ENCODE data around the gene GOLGA6L7.
A peak's percentile ranks its signal among the peaks of the same experiment; 100 is the strongest.
"Not testable (repeated sequence)": the region's sequence is repeated elsewhere in the genome, so short reads cannot be mapped to it uniquely, and the experiment has no call there.

GOLGA6L7 gene

GRCh38 chr15:28881600-28881999, 33.2 kb upstream of the GOLGA6L7 start:
- peak; percentile 22 for DNase-seq

GRCh38 chr15:28881170-28881569, 32.7 kb upstream of the GOLGA6L7 start:
- DNase-seq: peak; percentile 25

- no peak for DNase-seq
Observed at GRCh38 chr15:28880680-28881079, 32.2 kb upstream of the GOLGA6L7 start.

- DNase-seq: no peak
Observed at GRCh38 chr15:28879551-28879950, 31.1 kb upstream of the GOLGA6L7 start.

GRCh38 chr15:28878209-28878608, 29.8 kb upstream of the GOLGA6L7 start:
- no peak for DNase-seq

GRCh38 chr15:28876845-28877185, 28.4 kb upstream of the GOLGA6L7 start:
- no peak for DNase-seq

GRCh38 chr15:28876131-28876844, 27.8 kb upstream of the GOLGA6L7 start:
- DNase-seq: no peak

- DNase-seq: no peak
Observed at GRCh38 chr15:28875461-28876000, 27.1 kb upstream of the GOLGA6L7 start.

- no peak for DNase-seq
Observed at GRCh38 chr15:28873585-28874190, 25.2 kb upstream of the GOLGA6L7 start.

- DNase-seq: no peak
Observed at GRCh38 chr15:28873006-28873405, 24.6 kb upstream of the GOLGA6L7 start.

GRCh38 chr15:28871168-28871567, 22.7 kb upstream of the GOLGA6L7 start:
- DNase-seq: no peak

- DNase-seq: peak; percentile 61
Observed at GRCh38 chr15:28868744-28869345, 20.4 kb upstream of the GOLGA6L7 start.

GRCh38 chr15:28861589-28862293, 13.3 kb upstream of the GOLGA6L7 start:
- DNase-seq: not testable (repeated sequence)

GRCh38 chr15:28861031-28861534, 12.6 kb upstream of the GOLGA6L7 start:
- DNase-seq: peak; percentile 83

- not testable (repeated sequence) for DNase-seq
Observed at GRCh38 chr15:28854578-28854977, 6.1 kb upstream of the GOLGA6L7 start.

GRCh38 chr15:28853654-28854053, 5.2 kb upstream of the GOLGA6L7 start:
- not testable (repeated sequence) for DNase-seq

GRCh38 chr15:28849766-28850165, 1.3 kb upstream of the GOLGA6L7 start:
- DNase-seq: not testable (repeated sequence)

GRCh38 chr15:28849271-28849670, 827 bp upstream of the GOLGA6L7 start:
- not testable (repeated sequence) for DNase-seq

- not testable (repeated sequence) for DNase-seq
Observed at GRCh38 chr15:28847959-28848358, 485 bp downstream of the GOLGA6L7 start.

- DNase-seq: peak; percentile 51
Observed at GRCh38 chr15:28847247-28847646, 1.2 kb downstream of the GOLGA6L7 start.

- not testable (repeated sequence) for DNase-seq
Observed at GRCh38 chr15:28844147-28844546, 4.3 kb downstream of the GOLGA6L7 start.

GRCh38 chr15:28843520-28843919, 4.9 kb downstream of the GOLGA6L7 start:
- not testable (repeated sequence) for DNase-seq

- DNase-seq: not testable (repeated sequence)
Observed at GRCh38 chr15:28842210-28842609, 6.2 kb downstream of the GOLGA6L7 start.

All from MV-4-11 (cell line).